Subcutaneous adipose tissue (tissue), 4 donors: ENCODE measurements around the gene SMARCB1. TPM values are rescaled to one million over a fixed set of nuclear protein-coding genes. Genes with fewer than 3 reads are reported as not detected.

ENCODE experiments used
- CTCF ChIP-seq: fragments of 450-650 bp; IDR thresholded peaks from one replicate; pipeline ENCODE4 v1.5.1; 2016; ENCODE audit warnings: low read depth, mild to moderate bottlenecking, control low read depth, antibody characterized with exemption, moderate library complexity
- total RNA-seq, 4 donors: library from RNA; depleted of rRNA; stranded (reverse); fragments of >200 nt; gene quantifications; one replicate each; pipeline ENCODE4 v1.1.0, GENCODE V29; 2016

The SMARCB1 gene
- total RNA-seq, 4 donors from 2014 or later, result 26.3 to 84.2 (median 37.5) TPM

GRCh38 chr22:23772315-23772648, 14.5 kb upstream of the SMARCB1 start:
- no peak for TF ChIP-seq CTCF

GRCh38 chr22:23772649-23773473, 13.9 kb upstream of the SMARCB1 start, which contains the start of gene MMP11:
Gene MMP11 (plus strand): TSS chr22:23772849. CDS start chr22:23772871, 22 bp downstream.
- no peak for TF ChIP-seq CTCF

- no peak for TF ChIP-seq CTCF
These were observed 13.2 kb upstream of the SMARCB1 start for GRCh38 chr22:23773483-23774113.

- no peak for TF ChIP-seq CTCF
These were observed 12.4 kb upstream of the SMARCB1 start for GRCh38 chr22:23774114-23774921.

GRCh38 chr22:23774922-23775436, 11.8 kb upstream of the SMARCB1 start:
- no peak for TF ChIP-seq CTCF

- TF ChIP-seq CTCF, result no peak
These were observed 10.9 kb upstream of the SMARCB1 start for GRCh38 chr22:23775779-23776375.
